GM21423 (cell line): ENCODE results near the gene DNAI1.
"Not testable (repeated sequence)": the region's sequence is repeated elsewhere in the genome, so short reads cannot be mapped to it uniquely, and the experiment has no call there.

Experiments
- ATAC-seq: cut with Tn5 transposase; IDR thresholded peaks from one replicate; pipeline ENCODE4 v1.9.1; 2021; ENCODE audit warnings: mild to moderate bottlenecking, moderate library complexity; ENCODE audit not compliant: unreplicated experiment

Gene DNAI1

GRCh38 chr9:34512131-34513078, 53.8 kb downstream of the DNAI1 start:
- no peak for ATAC-seq

- ATAC-seq: no peak
Observed at GRCh38 chr9:34513567-34514214, 55.1 kb downstream of the DNAI1 start.

- ATAC-seq: no peak
Observed at GRCh38 chr9:34514401-34514800, 55.8 kb downstream of the DNAI1 start.

DNA sequence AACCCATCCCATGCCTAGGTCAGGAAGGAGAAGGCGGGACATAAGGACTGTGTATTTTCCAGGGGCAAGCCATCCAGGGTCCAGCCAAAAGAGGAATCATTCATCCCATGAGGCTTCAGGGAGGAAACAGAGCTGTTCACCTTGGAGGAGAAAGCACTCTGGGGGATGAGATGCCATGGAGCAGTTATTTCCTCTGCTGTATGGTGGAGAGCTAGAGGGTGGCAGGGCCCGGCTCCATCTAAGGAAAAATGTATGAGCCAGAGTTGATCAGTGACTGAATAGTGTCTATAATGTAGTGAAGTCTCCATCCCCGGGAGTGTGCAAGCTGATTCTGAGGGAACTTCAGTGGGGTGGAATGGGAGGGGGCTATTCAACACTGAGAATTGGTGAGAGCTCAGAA, 56.2 kb downstream of the DNAI1 start:
- ATAC-seq: no peak

DNA sequence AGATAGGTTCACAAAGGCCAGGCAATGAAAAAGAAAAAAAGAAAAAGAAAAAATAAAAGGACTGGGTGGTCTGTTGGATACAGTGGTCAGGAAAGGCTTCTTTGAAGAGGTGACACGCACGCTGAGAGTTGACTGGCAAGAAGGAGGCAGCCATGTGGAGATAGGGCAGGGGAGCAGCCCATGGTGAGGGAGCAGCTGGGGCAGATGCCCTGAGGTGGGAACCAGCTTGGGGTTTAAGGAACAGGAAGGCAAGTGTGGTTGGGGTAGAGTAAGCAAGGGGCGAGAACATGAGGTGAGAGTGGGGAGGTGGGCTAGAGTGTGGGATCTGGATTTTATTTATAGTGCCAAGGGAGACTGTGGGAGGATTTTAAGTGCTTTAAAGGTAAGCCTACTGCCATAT, 57.4 kb downstream of the DNAI1 start:
- ATAC-seq: no peak

DNA sequence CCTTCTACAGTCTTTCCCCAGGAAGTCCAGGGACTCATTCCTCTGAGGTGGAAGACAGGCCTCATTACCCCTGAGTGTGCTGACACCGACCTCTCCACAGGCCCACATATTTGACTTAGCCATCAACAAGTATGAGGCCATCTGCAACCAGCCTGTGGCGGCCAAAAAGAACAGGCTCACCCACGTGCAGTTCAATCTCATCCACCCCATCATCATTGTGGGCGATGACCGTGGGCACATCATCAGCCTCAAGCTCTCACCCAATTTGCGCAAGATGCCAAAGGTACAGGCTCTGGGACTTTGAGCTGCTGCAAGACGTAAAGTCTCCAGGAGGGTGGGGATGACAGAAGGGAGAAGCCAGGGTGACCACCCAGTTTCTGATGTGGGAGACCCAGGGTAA, 58.6 kb downstream of the DNAI1 start:
- ATAC-seq: no peak

DNA sequence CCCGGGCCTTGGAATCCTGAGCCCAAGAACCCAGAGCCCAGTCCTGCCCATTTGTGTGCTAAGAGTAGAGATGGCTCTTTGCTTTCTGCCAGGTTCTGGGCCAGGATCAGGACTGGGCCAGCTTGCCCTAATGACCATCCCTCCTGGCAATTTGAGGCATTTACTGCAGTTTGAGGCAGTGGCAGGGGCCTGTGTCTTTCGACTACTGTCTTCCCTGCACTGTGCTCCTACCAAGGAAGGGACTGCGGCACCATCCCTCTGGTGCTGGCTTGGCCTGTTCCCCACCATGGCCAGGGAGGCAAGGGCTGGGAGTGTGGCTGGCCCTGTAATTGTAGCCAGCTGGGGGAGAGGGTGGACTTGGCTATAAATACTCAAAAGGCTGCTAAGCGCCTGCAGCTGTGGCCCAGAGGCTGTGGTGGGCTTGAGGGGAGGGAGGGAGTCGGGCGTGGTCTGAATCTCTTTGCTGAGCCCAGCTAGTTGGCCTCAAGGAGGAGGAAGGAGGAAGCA, 59.6 kb downstream of the DNAI1 start:
- no peak for ATAC-seq

GRCh38 chr9:34518896-34519295, 60.3 kb downstream of the DNAI1 start:
- no peak for ATAC-seq

GRCh38 chr9:34519321-34520020, 60.9 kb downstream of the DNAI1 start:
- no peak for ATAC-seq

DNA sequence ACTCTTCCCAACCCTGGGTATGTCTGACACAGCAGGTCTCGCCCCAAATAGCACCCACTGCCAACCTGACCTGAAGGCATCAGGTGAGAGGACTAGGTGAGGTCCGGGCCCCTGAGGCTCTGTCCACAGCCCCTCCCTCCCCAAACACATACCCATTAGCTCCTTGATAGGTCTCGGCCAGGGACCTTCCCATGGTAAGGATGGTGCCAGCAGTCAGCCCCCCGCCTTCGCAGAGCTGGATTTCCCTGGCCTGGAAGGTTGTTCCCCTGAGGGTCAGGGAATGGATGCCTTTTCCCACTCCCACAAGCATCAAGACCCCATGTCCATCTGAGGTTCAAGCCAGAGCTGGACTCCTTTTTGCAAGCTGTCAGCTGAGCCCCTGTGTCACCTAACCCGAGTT, 61.5 kb downstream of the DNAI1 start:
- ATAC-seq: no peak

DNA sequence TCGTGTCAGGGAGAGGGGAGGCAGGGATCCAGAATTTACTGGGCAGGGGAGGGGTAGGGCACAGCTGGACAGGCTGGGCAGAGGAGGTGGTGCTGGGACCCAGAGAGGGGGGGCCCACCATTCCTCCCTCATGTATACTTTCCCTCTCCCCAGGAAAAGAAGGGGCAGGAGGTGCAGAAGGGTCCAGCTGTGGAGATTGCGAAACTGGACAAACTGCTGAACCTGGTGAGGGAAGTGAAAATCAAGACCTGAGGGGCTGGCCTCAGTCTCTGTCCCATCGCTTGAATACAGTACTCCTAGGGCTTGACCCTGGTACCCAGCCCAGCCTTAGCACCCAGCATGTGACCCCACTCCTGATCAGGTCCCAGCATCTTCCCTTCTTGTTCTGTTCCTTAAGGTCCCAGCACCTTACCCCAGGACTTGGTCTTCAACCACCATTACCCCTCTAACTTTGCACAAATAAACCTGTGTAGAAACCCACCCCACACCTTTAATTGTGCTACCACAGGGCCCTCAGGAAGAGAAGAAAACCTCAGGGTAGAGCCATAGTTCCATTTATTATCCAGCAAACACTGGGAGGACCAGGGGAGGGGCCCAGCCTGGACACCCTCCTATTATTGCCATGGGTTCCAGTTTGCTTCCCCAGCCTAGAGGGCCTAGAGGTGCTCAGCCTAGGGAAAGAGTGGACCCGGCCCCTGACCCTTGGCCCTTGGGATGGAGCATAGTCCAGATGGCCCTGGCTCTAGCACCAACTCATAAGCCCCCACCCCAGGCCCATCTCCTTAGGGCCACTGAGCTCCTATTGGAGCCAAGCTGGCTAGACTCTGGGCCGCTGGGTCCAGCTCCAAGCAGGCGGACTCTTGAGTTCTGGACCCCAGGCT, 62.1 kb downstream of the DNAI1 start:
- no peak for ATAC-seq

- no peak for ATAC-seq
Observed at GRCh38 chr9:34521406-34522045, 62.9 kb downstream of the DNAI1 start.

DNA sequence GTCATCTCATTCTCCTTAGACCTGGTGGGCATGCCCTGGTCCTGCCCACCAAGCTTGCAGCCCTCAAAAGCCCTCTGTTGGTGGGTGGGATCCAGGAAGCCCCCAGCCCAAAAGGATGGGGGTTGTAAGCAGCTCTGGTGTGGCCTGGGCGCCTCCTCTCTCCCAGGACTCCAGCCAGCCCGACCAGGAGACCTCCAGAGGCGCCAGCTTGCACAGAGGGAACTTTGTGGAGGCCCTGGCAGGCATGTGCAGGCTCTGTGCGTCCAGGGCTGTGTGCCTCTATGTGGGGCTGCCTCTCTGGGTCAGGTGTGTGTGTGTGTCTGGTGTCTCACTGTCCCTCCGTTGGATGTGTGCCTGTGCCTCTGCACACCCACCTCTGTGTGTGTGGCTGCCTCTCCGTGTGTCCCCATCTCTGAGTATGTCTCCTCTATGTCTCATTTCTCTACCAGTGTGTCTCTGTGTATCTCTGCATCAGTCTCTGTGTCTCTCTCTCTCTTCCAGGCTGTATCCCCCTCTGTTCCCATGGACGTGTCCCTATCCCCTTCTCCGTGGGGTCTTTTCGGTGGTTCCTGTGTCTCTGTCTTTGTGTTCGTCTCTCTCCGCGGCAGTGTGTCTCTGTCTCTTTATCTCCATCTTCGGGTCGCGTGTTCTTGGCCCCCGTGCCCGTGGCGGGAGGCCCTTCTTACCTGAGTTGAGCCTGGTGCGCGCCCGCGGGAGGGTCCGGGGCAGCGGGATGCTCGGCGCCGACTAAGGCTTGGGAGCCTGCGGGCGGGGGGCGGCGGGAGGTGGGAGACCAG, 63.7 kb downstream of the DNAI1 start:
- no peak for ATAC-seq

GRCh38 chr9:34522971-34523797, 64.6 kb downstream of the DNAI1 start, which contains the start of gene ENHO:
Gene ENHO (minus strand): TSS chr9:34522990. CDS start chr9:34521695, 1,295 bp downstream.
- peak; percentile 81 for ATAC-seq

GRCh38 chr9:34524349-34524748, 65.7 kb downstream of the DNAI1 start:
- no peak for ATAC-seq

DNA sequence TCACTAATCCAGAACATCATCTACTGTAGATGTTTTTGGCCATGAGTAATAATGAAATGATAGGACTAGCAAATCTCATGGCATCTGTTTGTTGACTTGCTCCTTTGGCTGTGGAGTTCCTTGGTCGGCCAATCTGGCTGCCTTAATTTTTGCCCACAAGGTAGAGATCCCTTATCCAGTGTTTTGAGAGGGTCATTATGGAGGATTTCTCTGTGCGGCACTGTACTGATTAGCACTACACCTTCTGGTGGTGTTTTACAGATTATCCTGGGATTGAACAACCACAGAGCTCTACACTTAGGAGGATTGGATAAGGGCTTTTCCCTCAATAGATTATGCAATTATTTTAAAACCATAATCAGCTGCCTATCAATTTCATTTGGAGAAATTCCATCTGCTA, 67.4 kb downstream of the DNAI1 start:
- ATAC-seq: no peak

- ATAC-seq: not testable (repeated sequence)
Observed at GRCh38 chr9:34532041-34532440, 73.4 kb downstream of the DNAI1 start.

- ATAC-seq: no peak
Observed at GRCh38 chr9:34536685-34537084, 78.1 kb downstream of the DNAI1 start.
